ENCODE measurements around the gene PDGFD.
A peak's percentile ranks its signal among the peaks of the same experiment; 100 is the strongest.

PDGFD gene

DNA sequence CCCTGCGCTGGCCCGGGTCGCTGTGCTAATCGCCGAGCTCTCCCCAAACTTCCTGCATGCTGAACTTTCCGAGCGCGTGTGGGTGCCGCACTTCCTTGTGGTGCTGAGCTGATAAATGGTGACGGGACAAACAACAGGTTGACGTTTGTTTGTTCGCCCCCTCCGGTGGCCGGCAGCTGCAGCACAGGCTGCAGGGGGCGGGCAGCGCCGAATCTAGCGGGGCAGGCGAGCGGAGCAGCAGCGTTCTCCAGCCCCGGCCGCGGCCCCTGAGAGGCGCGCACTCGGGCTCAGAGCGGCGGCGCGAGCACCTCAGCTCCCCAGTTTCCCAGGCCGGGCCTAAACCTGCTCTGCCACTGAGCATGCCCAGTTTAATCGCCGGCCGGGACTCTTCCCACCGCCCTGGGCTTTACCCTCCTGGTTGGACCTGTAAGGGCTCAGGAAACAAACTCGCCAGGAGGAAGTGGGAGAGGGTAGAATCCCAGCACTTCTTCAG is at the start of gene PDGFD:
TSS of gene PDGFD (minus strand) at position 120 of the 493 bp plus-strand sequence.
- H3K36me3 Mint-ChIP-seq (ENCODE audit: low read depth): no peaks in the 10 kb centered on the region
- H3K27ac Mint-ChIP-seq: peak within 1 kb of the TSS; percentile 37
- no peaks in the 10 kb centered on the region for H3K9me3 Mint-ChIP-seq
- DNase-seq (peak; percentile 29), ATAC-seq (peak; percentile 79)
- peaks cover 8% of the 10 kb centered on the region for H3K4me1 Mint-ChIP-seq
- peak within 1 kb of the TSS; percentile 74 for H3K4me3 Mint-ChIP-seq
- peaks cover 33% of the 10 kb centered on the region for H3K27me3 Mint-ChIP-seq

DNA sequence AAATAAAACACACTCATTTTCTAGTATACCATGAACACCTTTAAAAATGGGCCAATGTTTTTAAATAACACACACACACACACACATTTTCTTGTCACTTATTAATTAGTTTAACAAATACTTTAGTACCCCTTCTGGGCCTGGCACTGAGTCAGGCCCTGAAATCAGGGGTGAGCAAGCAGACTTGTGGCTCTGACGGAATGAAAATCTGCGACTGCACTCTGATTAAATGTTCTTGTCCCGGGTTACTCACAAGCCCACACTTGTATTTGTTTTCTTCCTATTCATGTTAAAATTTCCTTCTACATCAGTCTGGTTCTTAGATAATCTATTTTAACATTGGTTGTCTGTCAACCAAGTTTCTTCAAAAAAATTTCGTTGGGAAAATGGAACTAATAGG is 43.0 kb upstream of the PDGFD start:
- Mint-ChIP-seq H3K27me3 (no peaks in the 10 kb centered on the region), H3K27ac (no peak overlapping the region), H3K4me1 (no peaks in the 10 kb centered on the region), H3K36me3 (ENCODE audit: low read depth) (no peaks in the 10 kb centered on the region), H3K9me3 (peaks cover 5% of the 10 kb centered on the region), H3K4me3 (no peak overlapping the region)
- DNase-seq: no peak
- no peak for ATAC-seq

DNA sequence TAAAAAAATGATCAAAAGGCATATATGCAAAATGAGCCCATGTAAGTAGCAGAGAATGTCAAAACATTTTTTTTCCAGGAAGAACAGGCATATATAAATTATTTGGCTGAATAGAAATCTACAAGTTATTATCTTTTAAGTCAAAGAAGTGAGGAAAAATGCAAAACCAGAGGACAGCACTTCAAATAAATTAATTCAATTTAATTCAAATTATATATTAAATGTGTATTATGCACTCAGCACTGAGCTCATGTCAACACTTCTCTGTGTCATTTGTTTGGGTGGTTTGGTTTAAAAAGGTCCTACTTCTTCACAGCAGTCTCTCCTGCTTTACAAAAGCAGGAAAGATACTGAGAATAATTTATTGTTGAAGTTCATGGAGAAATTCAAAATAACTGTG is 41.9 kb upstream of the PDGFD start:
- ATAC-seq (no peak), DNase-seq (no peak)
- no peaks in the 10 kb centered on the region for H3K27me3 Mint-ChIP-seq
- H3K9me3 Mint-ChIP-seq: no peaks in the 10 kb centered on the region
- no peaks in the 10 kb centered on the region for H3K4me1 Mint-ChIP-seq
- H3K36me3 Mint-ChIP-seq (ENCODE audit: low read depth): no peaks in the 10 kb centered on the region
- no peak overlapping the region for H3K27ac Mint-ChIP-seq
- no peak overlapping the region for H3K4me3 Mint-ChIP-seq

DNA sequence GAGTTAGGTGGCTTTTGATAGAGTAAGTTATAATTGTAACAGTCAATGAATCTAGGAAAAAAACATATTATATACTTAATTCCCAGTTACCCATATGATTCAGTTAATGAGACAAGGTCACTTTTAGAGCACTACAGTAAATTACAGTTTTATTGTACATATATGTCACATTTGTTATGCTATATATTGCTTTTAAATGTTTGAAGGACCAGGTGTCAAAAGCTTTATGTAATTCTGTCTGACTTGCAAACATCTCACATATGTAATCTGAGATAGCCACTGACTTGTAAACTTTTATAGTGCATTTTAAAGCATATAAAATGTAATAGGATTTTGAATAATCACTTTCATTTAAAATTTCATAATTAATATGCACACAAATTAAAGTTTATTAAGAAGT is 36.7 kb upstream of the PDGFD start:
- no peak overlapping the region for H3K4me3 Mint-ChIP-seq
- H3K4me1 Mint-ChIP-seq: no peaks in the 10 kb centered on the region
- H3K9me3 Mint-ChIP-seq: no peaks in the 10 kb centered on the region
- H3K27ac Mint-ChIP-seq: no peak overlapping the region
- H3K36me3 Mint-ChIP-seq (ENCODE audit: low read depth): no peaks in the 10 kb centered on the region
- H3K27me3 Mint-ChIP-seq: no peaks in the 10 kb centered on the region
- DNase-seq (no peak), ATAC-seq (no peak)

DNA sequence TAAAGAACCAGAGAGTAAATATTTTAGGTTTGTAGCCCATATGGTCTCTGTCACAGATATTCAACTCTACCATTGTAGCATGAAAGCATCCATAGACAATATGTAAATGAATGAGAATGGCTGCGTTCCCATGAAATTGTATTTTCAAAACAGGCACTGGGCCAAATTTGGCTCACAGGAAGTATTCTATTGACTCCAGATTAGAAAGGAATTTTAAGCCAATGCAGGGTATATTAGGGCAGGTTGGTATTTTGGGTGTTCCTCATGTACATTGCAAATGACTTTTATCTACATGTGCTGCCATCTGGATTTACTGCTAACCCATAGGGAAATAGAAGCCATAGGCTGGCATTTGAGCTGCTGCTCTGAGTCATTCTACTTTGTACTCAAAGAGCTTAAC is 35.1 kb upstream of the PDGFD start:
- no peak for DNase-seq
- Mint-ChIP-seq H3K4me1 (no peaks in the 10 kb centered on the region), H3K27ac (no peak overlapping the region), H3K36me3 (ENCODE audit: low read depth) (no peaks in the 10 kb centered on the region), H3K4me3 (no peak overlapping the region), H3K27me3 (no peaks in the 10 kb centered on the region), H3K9me3 (no peaks in the 10 kb centered on the region)
- ATAC-seq: no peak

DNA sequence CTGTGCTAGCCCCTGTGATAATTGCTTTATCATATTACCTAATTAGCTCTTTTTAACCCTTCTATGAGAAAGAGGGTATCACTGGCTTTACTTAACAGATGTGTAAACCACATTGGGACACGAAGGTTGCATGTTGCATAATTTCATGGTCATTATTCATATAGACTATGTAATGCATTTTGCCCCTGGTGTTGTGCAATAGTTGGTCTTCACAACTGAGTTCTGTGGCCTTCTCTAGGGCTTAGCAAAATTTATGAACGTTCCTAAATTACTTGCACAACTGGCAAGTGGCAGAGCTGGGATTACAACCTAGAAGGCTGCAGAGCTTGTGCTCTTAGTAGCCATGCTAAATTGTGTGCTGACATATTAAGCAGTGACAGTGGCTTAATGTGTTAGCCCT is 34.6 kb upstream of the PDGFD start:
- no peaks in the 10 kb centered on the region for H3K27me3 Mint-ChIP-seq
- ATAC-seq: no peak
- no peak overlapping the region for H3K4me3 Mint-ChIP-seq
- H3K36me3 Mint-ChIP-seq (ENCODE audit: low read depth): no peaks in the 10 kb centered on the region
- H3K4me1 Mint-ChIP-seq: no peaks in the 10 kb centered on the region
- no peaks in the 10 kb centered on the region for H3K9me3 Mint-ChIP-seq
- DNase-seq: no peak
- no peak overlapping the region for H3K27ac Mint-ChIP-seq

DNA sequence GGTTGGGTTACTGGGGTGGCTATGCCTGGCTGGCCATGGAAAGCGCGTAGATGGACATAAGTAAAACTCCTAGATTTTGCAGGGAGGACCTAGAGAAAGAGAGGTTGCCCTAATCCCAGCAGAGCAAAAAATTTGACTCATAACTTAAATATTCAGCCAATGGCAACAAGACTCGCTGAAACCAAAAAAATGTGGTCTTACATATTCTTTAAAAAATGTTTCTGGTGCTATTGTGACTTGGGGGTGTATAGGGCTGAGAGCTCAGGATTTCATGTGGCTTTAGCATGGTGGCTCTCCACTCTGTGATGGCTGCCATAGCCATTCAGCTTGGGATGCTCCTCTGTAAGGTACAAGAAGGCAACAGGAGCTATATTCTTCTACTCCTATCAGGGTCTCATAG is 27.2 kb upstream of the PDGFD start:
- Mint-ChIP-seq H3K4me3 (no peak overlapping the region), H3K27me3 (no peaks in the 10 kb centered on the region), H3K27ac (no peak overlapping the region), H3K4me1 (no peaks in the 10 kb centered on the region), H3K9me3 (no peaks in the 10 kb centered on the region), H3K36me3 (ENCODE audit: low read depth) (no peaks in the 10 kb centered on the region)
- ATAC-seq (no peak), DNase-seq (no peak)

DNA sequence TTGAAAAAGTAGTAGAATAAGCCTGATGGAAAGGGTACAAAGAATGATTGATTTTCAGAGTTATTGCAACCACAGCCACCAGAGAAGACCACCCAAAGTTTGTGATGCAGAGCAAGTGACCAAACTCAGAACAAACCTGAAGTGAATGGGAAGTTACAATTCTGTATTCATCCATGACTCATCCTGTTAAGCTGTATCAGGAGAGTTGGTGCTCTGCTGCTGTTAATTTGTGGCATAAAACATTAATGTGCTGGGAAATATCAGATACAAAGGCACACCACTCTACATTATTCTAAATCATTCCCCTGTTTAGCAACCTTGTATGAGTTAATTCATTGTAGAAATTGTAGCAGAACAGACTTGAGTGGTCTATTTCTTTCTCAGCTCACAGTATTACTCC is 19.6 kb upstream of the PDGFD start:
- H3K4me3 Mint-ChIP-seq: no peak overlapping the region
- H3K4me1 Mint-ChIP-seq: no peaks in the 10 kb centered on the region
- no peaks in the 10 kb centered on the region for H3K36me3 Mint-ChIP-seq (ENCODE audit: low read depth)
- H3K27ac Mint-ChIP-seq: no peak overlapping the region
- DNase-seq: no peak
- no peak for ATAC-seq
- H3K27me3 Mint-ChIP-seq: no peaks in the 10 kb centered on the region
- no peaks in the 10 kb centered on the region for H3K9me3 Mint-ChIP-seq

DNA sequence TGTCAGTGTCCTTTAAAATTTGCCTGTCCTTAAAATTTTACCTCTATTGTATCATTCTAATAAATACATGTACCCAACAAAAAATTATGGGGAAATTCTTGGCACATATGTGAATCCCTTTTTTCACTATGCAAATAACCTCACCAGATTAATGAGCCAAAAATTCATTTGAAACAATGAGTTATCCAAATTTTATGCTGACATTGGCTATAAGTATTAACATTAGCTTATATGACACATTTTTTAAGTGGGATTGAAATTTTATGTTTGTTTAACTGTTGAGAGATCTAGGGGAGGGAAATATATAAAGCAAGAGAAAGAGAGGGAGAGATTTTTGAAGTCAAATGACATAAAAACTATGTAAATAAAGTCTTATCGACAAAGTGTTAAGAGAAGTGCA is 11.8 kb upstream of the PDGFD start:
- ATAC-seq (no peak), DNase-seq (no peak)
- no peaks in the 10 kb centered on the region for H3K27me3 Mint-ChIP-seq
- no peak overlapping the region for H3K27ac Mint-ChIP-seq
- H3K36me3 Mint-ChIP-seq (ENCODE audit: low read depth): no peaks in the 10 kb centered on the region
- H3K4me3 Mint-ChIP-seq: no peak overlapping the region
- H3K9me3 Mint-ChIP-seq: no peaks in the 10 kb centered on the region
- H3K4me1 Mint-ChIP-seq: no peaks in the 10 kb centered on the region

DNA sequence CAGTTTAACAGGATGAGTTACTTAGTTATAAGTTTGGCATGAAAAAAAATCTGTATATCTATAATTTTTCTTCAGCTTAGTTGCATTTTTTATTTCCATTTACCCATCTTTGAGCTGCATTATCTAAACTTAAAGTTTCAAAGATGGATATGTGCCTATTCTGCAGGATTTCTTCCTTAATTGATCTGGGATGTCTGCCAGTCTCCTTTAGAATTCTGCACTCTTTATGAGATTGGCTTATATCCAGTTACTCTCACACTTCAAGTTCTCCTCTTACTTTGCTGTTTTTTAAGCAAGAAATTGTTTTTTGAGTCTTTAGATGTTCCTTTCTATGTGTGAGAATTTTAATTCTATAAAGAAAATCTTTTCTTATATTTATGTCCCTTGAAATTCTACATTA is 5.1 kb upstream of the PDGFD start:
- DNase-seq: no peak
- Mint-ChIP-seq H3K36me3 (ENCODE audit: low read depth) (no peaks in the 10 kb centered on the region), H3K27me3 (peaks cover 11% of the 10 kb centered on the region), H3K9me3 (no peaks in the 10 kb centered on the region), H3K4me3 (no peak overlapping the region), H3K27ac (no peak overlapping the region), H3K4me1 (no peaks in the 10 kb centered on the region)
- no peak for ATAC-seq

DNA sequence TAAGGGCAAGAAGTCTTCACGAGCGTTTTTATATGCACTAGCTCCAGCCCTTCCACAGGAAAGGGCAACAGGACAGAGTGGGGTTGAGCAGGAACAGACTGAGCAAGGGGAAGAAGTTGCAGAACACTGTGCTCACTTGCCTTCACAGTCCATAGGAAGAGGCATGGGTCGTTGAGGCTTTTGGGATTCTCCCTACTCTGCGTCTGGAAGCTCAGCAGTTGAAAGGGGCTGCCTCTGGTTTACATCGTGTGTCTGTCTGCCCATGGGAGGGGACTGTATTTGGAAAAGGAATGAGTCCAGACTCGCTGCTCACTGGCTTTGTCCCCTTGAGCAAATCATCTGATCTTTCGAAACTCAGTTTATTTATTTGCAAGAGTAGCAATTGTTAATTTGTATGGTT is 1.1 kb upstream of the PDGFD start:
- Mint-ChIP-seq H3K27me3 (peaks cover 33% of the 10 kb centered on the region), H3K4me3 (no peak overlapping the region), H3K27ac (no peak overlapping the region), H3K9me3 (no peaks in the 10 kb centered on the region), H3K4me1 (peaks cover 8% of the 10 kb centered on the region), H3K36me3 (ENCODE audit: low read depth) (no peaks in the 10 kb centered on the region)
- DNase-seq (no peak), ATAC-seq (no peak)

DNA sequence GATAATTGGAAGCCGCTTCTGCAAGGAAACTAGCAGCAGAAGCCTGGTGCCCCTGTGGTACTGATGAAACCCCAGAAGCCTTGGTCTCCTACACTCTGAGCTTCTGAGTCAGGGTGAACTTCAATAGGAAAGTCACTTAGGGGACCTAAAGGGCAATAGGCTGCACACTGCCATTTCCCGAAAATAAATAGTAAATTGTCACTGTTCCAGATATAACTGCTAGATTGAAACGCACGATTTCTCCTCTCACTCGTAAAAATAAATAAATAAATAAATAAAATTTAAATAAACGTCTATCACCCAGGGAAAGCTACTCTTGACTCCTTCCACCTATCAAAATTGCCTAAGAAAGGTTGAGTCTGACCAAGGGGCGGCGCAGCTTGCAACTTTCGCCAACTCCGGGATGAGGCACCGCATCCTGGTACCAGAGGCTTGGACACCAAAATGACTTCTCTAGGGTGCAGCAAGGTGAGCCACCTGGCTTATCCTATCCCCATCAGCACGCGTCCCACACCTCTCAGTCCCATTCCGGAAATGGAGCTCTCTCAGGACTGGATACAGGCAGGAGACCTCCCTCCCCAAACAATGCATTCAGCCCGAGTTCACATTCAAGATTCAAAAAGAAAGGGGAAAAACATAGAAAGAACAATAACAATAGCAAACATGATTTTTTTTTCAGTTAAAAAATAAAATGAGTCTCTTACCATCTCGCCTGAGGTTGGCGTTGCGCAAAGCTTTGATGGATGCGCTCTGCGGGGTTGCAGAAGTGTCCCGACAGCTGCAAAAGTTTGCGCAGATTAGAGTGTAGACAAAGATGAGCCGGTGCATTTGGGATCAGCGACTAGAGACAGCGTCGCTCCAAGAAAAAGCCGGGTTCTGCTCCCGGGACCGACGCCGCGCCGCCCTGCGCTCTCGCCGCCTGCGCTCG is 583 bp downstream of the PDGFD start:
- no peak for ATAC-seq

DNA sequence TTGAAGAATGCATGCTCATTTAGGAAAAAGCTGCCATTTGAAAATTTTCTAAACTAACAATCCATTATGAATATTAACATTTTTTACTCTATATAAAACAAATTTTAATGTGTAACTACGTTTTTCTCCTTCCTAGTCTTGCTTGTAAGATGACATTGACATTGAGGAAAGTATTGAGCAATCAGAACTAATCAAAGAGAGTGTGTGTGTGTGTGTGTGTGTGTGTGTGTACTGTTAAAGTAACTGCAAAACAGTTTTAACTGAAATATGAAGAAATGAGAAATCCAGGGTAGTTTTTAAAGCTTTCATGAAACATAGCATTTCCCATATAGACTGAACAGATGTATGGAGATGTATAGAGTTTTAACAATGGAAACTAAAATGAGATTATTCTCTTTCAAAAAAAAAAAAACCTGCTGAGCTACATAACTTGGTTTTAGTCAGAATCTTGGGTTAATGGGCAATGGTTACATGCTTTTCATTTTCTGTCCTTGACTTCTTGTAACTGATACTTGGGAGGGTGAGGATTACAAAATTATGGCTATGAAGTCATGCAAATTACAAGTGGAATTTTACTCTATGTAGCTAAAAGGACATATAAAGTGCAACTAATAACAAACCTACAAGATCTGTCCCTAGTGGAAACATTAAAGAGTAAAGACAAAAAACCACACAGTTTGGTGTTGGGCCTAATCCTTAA is 2.0 kb downstream of the PDGFD start:
- H3K9me3 Mint-ChIP-seq: no peaks in the 10 kb centered on the region
- H3K27me3 Mint-ChIP-seq: peaks cover 33% of the 10 kb centered on the region
- peaks cover 8% of the 10 kb centered on the region for H3K4me1 Mint-ChIP-seq

More for the DNA sequence above, 583 bp downstream of the PDGFD start:
- H3K27me3 Mint-ChIP-seq: peaks cover 33% of the 10 kb centered on the region
- DNase-seq: no peak
- H3K36me3 Mint-ChIP-seq (ENCODE audit: low read depth): no peaks in the 10 kb centered on the region
- H3K4me1 Mint-ChIP-seq: peaks cover 8% of the 10 kb centered on the region
- peak overlapping the region; percentile 74 for H3K4me3 Mint-ChIP-seq
- H3K27ac Mint-ChIP-seq: peak overlapping the region; percentile 37
- H3K9me3 Mint-ChIP-seq: no peaks in the 10 kb centered on the region

DNA sequence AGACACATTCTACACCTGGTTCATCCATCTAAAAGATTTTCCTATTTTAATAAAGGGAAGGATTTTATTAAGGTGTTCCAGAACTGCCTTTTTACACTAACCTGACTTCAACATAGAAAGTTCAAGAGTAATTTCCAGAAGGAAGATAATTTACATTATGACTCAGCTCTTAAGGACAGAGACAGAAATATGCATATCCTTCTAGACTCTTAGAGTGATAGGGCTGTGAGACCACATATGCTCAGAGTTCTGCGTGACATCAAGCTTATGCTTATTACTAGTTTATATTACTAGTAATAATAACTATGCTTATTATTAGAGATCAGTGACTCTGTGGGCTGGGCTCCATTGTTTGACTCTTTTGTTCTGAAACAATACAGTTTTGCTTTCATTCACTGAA is 4.6 kb downstream of the PDGFD start:
- Mint-ChIP-seq H3K36me3 (ENCODE audit: low read depth) (no peaks in the 10 kb centered on the region), H3K4me1 (peaks cover 8% of the 10 kb centered on the region), H3K4me3 (no peak overlapping the region), H3K27me3 (peaks cover 22% of the 10 kb centered on the region), H3K9me3 (no peaks in the 10 kb centered on the region), H3K27ac (no peak overlapping the region)
- DNase-seq (no peak), ATAC-seq (no peak)

More for the DNA sequence above, 2.0 kb downstream of the PDGFD start:
- Mint-ChIP-seq H3K27ac (no peak overlapping the region), H3K36me3 (ENCODE audit: low read depth) (no peaks in the 10 kb centered on the region), H3K4me3 (no peak overlapping the region)
- no peak for ATAC-seq
- DNase-seq: no peak

DNA sequence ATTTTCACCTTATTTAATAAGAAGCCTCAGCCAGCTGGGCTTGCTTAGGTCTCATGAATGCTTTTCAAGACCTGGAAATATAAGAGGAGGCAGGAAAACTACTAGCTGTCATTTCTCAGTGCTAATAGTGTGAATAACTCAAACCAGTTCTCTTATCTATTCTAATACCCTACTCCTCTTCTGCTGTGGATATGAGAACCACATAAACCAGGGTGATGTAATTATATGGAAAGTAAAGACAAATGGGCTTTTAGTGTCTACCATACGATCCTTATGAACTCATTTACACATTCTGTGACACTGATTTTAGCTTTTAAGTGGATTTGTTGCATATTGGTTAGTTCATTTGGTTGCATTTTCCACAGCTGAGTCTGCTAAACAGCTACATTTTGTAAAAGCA is 8.6 kb downstream of the PDGFD start:
- no peaks in the 10 kb centered on the region for H3K9me3 Mint-ChIP-seq
- no peak overlapping the region for H3K27ac Mint-ChIP-seq
- no peaks in the 10 kb centered on the region for H3K27me3 Mint-ChIP-seq
- DNase-seq (no peak), ATAC-seq (no peak)
- no peak overlapping the region for H3K4me3 Mint-ChIP-seq
- no peaks in the 10 kb centered on the region for H3K36me3 Mint-ChIP-seq (ENCODE audit: low read depth)
- H3K4me1 Mint-ChIP-seq: no peaks in the 10 kb centered on the region

All from activated naive CD8-positive, alpha-beta T cell treated with anti-CD3 and anti-CD28 coated beads, Interleukin-2, amount 50 U/mL, for 24 hours (primary cell).